WTC11 (cell line): ENCODE results near the gene GNS. TPM values are rescaled to one million over a fixed set of nuclear protein-coding genes. Genes with fewer than 3 reads are reported as not detected.

Experiments
- ATAC-seq: fragments of 200-7000 bp; cut with Tn5 transposase; 2 replicates; pipeline ENCODE4 v1.10.0; 2021; ENCODE audit warnings: mild to moderate bottlenecking, moderate library complexity
- CTCF ChIA-PET: fragments of 300-600 bp; sonication (Branson Sonifier 250); formaldehyde crosslinking; loops from one replicate; lab custom pipeline; 2021; ENCODE audit warnings: antibody characterized with exemption; lab: Charles Lee
- POLR2A ChIA-PET: fragments of 350-600 bp; sonication (Branson Sonifier 250); formaldehyde crosslinking; loops from one replicate; lab custom pipeline; 2021; ENCODE audit warnings: antibody characterized with exemption; lab: Charles Lee
- DNase-seq: peaks from one replicate; pipeline ENCODE4 v3.0.0; 2021; ENCODE audit warnings: low spot score
- H3K27ac Mint-ChIP-seq: 2 replicates; pipeline ENCODE4 v1.8.0; 2021; ENCODE audit warnings: mixed read lengths
- H3K27me3 Mint-ChIP-seq: 2 replicates; pipeline ENCODE4 v1.8.0; 2021; ENCODE audit warnings: low read depth, mild to moderate bottlenecking, moderate library complexity, mixed read lengths
- H3K36me3 Mint-ChIP-seq: 2 replicates; pipeline ENCODE4 v1.8.0; 2021; ENCODE audit warnings: mixed read lengths
- H3K4me1 Mint-ChIP-seq: 2 replicates; pipeline ENCODE4 v1.8.0; 2022; ENCODE audit warnings: mixed read lengths
- H3K4me3 Mint-ChIP-seq: 2 replicates; pipeline ENCODE4 v1.8.0; 2021; ENCODE audit warnings: mild to moderate bottlenecking, moderate library complexity, mixed read lengths
- H3K9me3 Mint-ChIP-seq: 2 replicates; pipeline ENCODE4 v1.8.0; 2021; ENCODE audit warnings: mixed read lengths
- CBFB ChIP-seq: sonication (generic); formaldehyde crosslinking; IDR thresholded peaks from 2 replicates; pipeline ENCODE4 v1.8.1; 2022; ENCODE audit warnings: mild to moderate bottlenecking, low read depth, missing genetic modification reagents
- FOXJ3 ChIP-seq: sonication (generic); formaldehyde crosslinking; IDR thresholded peaks from 2 replicates; pipeline ENCODE4 v1.9.0; 2021; ENCODE audit warnings: missing genetic modification reagents, mild to moderate bottlenecking, borderline replicate concordance
- FOXK1 ChIP-seq: sonication (generic); formaldehyde crosslinking; IDR thresholded peaks from 2 replicates; pipeline ENCODE4 v1.8.0; 2022; ENCODE audit warnings: mild to moderate bottlenecking, moderate library complexity, missing genetic modification reagents
- FOXP1 ChIP-seq: sonication (generic); formaldehyde crosslinking; IDR thresholded peaks from 2 replicates; pipeline ENCODE4 v1.8.0; 2022; ENCODE audit warnings: missing genetic modification reagents, mild to moderate bottlenecking, moderate library complexity, borderline replicate concordance
- RELA ChIP-seq: sonication (generic); formaldehyde crosslinking; IDR thresholded peaks from 2 replicates; pipeline ENCODE4 v1.8.1; 2022; ENCODE audit warnings: missing genetic modification reagents, mild to moderate bottlenecking, borderline replicate concordance
- SMAD3 ChIP-seq: sonication (generic); formaldehyde crosslinking; IDR thresholded peaks from 2 replicates; pipeline ENCODE4 v1.8.0; 2022; ENCODE audit warnings: missing genetic modification reagents, mild to moderate bottlenecking, borderline replicate concordance
- ZNF121 ChIP-seq: sonication (generic); formaldehyde crosslinking; IDR thresholded peaks from 2 replicates; pipeline ENCODE4 v1.8.0; 2023; ENCODE audit warnings: missing genetic modification reagents
- ZNF671 ChIP-seq: fragments of 250-450 bp; sonication (Bioruptor Pico); IDR thresholded peaks from 2 replicates; pipeline ENCODE4 v1.8.0; 2021; ENCODE audit warnings: mild to moderate bottlenecking
- total RNA-seq: library from RNA; stranded (reverse); gene quantifications from 3 replicates; pipeline ENCODE4 v1.2.3, GENCODE V29; 2021
- TF ChIP-seq, protein P1 (sequence below): sonication (generic); formaldehyde crosslinking; IDR thresholded peaks from 2 replicates; pipeline ENCODE4 v1.8.1; 2022; ENCODE audit warnings: mild to moderate bottlenecking, missing genetic modification reagents, moderate library complexity, borderline replicate concordance
- TF ChIP-seq, protein P2 (sequence below): fragments of 200-600 bp; IDR thresholded peaks from 2 replicates; pipeline ENCODE4 v1.8.0; 2022; ENCODE audit warnings: antibody characterized with exemption
- TF ChIP-seq, protein P3 (sequence below): sonication (generic); formaldehyde crosslinking; IDR thresholded peaks from 2 replicates; pipeline ENCODE4 v1.8.1; 2022; ENCODE audit warnings: mild to moderate bottlenecking, moderate library complexity, missing genetic modification reagents
- TF ChIP-seq, protein P4 (sequence below): sonication (generic); formaldehyde crosslinking; IDR thresholded peaks from 2 replicates; pipeline ENCODE4 v1.8.1; 2022; ENCODE audit warnings: missing genetic modification reagents, borderline replicate concordance
- TF ChIP-seq, protein P5 (sequence below): sonication (generic); formaldehyde crosslinking; IDR thresholded peaks from 2 replicates; pipeline ENCODE4 v1.8.1; 2023; ENCODE audit warnings: mild to moderate bottlenecking, missing genetic modification reagents

Gene GNS
- total RNA-seq, 1 experiment from 2014 or later, result 24.7 TPM

DNA sequence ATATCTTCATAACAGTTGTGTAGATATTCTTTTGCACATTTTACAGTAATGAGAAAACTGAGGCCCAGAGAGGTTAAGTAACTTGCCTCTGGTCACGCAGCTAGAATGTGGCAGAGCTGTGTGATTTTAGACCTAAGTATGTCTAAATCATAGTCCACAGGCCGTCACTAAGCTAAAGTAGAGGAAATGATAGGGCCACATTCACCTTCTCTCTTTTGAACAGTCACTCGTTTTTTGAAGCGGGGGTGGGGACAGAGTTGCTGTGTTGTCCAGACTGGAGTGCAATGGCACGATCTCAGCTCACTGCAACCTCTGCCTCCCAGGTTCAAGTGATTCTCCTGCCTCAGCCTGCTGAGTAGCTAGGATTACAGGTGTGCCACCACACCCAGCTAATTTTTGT lies 80.4 kb downstream of the GNS start:
- POLR2A ChIA-PET, result no interaction called here
- no peaks in the 10 kb centered on the region for H3K9me3 Mint-ChIP-seq
- peaks cover 69% of the 10 kb centered on the region for H3K4me1 Mint-ChIP-seq
- no peak overlapping the region for H3K27ac Mint-ChIP-seq
- DNase-seq, result no peak
- no peak for TF ChIP-seq ZNF671
- no peak for TF ChIP-seq RELA (CRISPR knock-in tag)
- no peak for TF ChIP-seq FOXP1 (CRISPR knock-in tag)
- TF ChIP-seq, protein P1, sequence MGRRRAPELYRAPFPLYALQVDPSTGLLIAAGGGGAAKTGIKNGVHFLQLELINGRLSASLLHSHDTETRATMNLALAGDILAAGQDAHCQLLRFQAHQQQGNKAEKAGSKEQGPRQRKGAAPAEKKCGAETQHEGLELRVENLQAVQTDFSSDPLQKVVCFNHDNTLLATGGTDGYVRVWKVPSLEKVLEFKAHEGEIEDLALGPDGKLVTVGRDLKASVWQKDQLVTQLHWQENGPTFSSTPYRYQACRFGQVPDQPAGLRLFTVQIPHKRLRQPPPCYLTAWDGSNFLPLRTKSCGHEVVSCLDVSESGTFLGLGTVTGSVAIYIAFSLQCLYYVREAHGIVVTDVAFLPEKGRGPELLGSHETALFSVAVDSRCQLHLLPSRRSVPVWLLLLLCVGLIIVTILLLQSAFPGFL (CRISPR knock-in tag), result no peak
- TF ChIP-seq FOXJ3 (CRISPR knock-in tag), result no peak
- no peak for TF ChIP-seq SMAD3 (CRISPR knock-in tag)
- no peaks in the 10 kb centered on the region for H3K36me3 Mint-ChIP-seq
- H3K4me3 Mint-ChIP-seq, result no peak overlapping the region
- no peak for ATAC-seq
- CTCF ChIA-PET, result interaction anchor here (0.6 to 2.2 kb wide), 6 partner anchors 9 to 123 kb away, joined by 3 to 7 read pairs (median 4); partner anchors contain the start of gene RASSF3
- no peaks in the 10 kb centered on the region for H3K27me3 Mint-ChIP-seq

DNA sequence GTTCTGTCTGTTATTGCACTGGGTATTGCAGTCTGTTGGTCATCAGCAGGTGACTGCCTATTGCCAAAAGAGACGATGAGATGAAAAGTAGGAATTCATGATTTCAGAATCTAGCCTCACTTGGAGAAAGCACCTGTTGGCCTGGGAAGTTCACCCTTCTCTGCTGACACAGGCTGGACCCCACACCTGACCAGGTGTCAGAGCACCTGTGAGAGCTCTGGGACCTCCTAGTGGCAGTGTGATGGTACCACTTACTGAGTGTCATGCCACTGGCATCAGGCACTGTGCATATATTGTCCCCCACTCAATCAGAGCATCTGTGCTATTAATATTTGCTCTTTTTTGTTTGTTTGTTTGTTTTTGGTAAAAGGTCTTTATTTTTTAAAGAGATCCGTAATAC lies 81.0 kb downstream of the GNS start:
- H3K27ac Mint-ChIP-seq, result peak overlapping the region; percentile 20
- peaks cover 69% of the 10 kb centered on the region for H3K4me1 Mint-ChIP-seq
- no peaks in the 10 kb centered on the region for H3K9me3 Mint-ChIP-seq
- ChIA-PET POLR2A (no interaction called here), CTCF (interaction anchor here (0.6 to 2.2 kb wide), 7 partner anchors 9 to 129 kb away, joined by 3 to 7 read pairs (median 4); partner anchors contain the start of gene RASSF3)
- no peaks in the 10 kb centered on the region for H3K27me3 Mint-ChIP-seq
- DNase-seq (no peak), ATAC-seq (peak; percentile 49)
- TF ChIP-seq, protein P2, sequence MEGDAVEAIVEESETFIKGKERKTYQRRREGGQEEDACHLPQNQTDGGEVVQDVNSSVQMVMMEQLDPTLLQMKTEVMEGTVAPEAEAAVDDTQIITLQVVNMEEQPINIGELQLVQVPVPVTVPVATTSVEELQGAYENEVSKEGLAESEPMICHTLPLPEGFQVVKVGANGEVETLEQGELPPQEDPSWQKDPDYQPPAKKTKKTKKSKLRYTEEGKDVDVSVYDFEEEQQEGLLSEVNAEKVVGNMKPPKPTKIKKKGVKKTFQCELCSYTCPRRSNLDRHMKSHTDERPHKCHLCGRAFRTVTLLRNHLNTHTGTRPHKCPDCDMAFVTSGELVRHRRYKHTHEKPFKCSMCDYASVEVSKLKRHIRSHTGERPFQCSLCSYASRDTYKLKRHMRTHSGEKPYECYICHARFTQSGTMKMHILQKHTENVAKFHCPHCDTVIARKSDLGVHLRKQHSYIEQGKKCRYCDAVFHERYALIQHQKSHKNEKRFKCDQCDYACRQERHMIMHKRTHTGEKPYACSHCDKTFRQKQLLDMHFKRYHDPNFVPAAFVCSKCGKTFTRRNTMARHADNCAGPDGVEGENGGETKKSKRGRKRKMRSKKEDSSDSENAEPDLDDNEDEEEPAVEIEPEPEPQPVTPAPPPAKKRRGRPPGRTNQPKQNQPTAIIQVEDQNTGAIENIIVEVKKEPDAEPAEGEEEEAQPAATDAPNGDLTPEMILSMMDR, result peak; percentile 25; the same call in 1 of the 2 replicates
- TF ChIP-seq, protein P3, sequence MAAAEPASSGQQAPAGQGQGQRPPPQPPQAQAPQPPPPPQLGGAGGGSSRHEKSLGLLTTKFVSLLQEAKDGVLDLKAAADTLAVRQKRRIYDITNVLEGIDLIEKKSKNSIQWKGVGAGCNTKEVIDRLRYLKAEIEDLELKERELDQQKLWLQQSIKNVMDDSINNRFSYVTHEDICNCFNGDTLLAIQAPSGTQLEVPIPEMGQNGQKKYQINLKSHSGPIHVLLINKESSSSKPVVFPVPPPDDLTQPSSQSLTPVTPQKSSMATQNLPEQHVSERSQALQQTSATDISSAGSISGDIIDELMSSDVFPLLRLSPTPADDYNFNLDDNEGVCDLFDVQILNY (CRISPR knock-in tag), result no peak
- no peak overlapping the region for H3K4me3 Mint-ChIP-seq
- H3K36me3 Mint-ChIP-seq, result no peaks in the 10 kb centered on the region

DNA sequence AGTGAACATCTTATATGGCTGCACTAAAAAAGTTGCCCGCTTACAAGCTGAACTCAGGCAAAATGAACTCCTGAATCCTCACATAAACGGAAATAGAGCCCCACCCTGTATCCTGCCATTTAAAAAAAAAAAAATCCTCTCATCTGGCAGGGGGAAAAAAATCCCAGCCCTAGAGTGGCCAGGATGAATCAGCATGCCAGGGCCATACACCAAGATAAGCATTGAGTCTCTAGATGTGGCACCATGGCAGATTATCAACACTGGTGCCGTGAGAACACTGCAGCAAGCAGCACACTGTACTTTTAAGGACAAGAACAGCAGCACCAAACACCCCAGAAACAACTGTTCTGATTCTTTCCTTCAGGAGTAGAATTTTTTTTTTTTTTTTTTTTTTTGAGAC lies 83.4 kb downstream of the GNS start:
- no peak overlapping the region for H3K4me3 Mint-ChIP-seq
- TF ChIP-seq, protein P4, sequence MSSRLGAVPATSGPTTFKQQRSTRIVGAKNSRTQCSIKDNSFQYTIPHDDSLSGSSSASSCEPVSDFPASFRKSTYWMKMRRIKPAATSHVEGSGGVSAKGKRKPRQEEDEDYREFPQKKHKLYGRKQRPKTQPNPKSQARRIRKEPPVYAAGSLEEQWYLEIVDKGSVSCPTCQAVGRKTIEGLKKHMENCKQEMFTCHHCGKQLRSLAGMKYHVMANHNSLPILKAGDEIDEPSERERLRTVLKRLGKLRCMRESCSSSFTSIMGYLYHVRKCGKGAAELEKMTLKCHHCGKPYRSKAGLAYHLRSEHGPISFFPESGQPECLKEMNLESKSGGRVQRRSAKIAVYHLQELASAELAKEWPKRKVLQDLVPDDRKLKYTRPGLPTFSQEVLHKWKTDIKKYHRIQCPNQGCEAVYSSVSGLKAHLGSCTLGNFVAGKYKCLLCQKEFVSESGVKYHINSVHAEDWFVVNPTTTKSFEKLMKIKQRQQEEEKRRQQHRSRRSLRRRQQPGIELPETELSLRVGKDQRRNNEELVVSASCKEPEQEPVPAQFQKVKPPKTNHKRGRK, result no peak
- no peak for TF ChIP-seq FOXK1
- TF ChIP-seq, protein P5, sequence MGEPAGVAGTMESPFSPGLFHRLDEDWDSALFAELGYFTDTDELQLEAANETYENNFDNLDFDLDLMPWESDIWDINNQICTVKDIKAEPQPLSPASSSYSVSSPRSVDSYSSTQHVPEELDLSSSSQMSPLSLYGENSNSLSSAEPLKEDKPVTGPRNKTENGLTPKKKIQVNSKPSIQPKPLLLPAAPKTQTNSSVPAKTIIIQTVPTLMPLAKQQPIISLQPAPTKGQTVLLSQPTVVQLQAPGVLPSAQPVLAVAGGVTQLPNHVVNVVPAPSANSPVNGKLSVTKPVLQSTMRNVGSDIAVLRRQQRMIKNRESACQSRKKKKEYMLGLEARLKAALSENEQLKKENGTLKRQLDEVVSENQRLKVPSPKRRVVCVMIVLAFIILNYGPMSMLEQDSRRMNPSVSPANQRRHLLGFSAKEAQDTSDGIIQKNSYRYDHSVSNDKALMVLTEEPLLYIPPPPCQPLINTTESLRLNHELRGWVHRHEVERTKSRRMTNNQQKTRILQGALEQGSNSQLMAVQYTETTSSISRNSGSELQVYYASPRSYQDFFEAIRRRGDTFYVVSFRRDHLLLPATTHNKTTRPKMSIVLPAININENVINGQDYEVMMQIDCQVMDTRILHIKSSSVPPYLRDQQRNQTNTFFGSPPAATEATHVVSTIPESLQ (CRISPR knock-in tag), result no peak
- TF ChIP-seq CBFB (CRISPR knock-in tag), result no peak
- no peak for TF ChIP-seq ZNF121 (CRISPR knock-in tag)
- no peaks in the 10 kb centered on the region for H3K36me3 Mint-ChIP-seq
- H3K4me1 Mint-ChIP-seq, result peaks cover 65% of the 10 kb centered on the region
- CTCF ChIA-PET, result no interaction called here
- no peaks in the 10 kb centered on the region for H3K9me3 Mint-ChIP-seq
- POLR2A ChIA-PET, result no interaction called here
- ATAC-seq (no peak), DNase-seq (no peak)
- H3K27ac Mint-ChIP-seq, result no peak overlapping the region
- H3K27me3 Mint-ChIP-seq, result no peaks in the 10 kb centered on the region
